Stimulated activated CD4-positive, alpha-beta T cell treated with anti-CD3 and anti-CD28 coated beads, Interleukin-15, amount 100 ng/mL, for 48 hours (primary cell): ENCODE data around the gene GALNT17.

Experiments
- DNase-seq, 2 donors: peaks; one replicate each; pipeline ENCODE4 v3.0.0-alpha.2; 2020; ENCODE audit warnings: low read depth in 2 of 2

The GALNT17 gene

GRCh38 chr7:71504697-71505441 is 372.9 kb downstream of the GALNT17 start:
- no peak for DNase-seq

- DNase-seq: no peak
Measured at GRCh38 chr7:71506822-71507221, 374.9 kb downstream of the GALNT17 start.

GRCh38 chr7:71507680-71508602 is 376.0 kb downstream of the GALNT17 start:
- DNase-seq: no peak

- no peak for DNase-seq
Measured at GRCh38 chr7:71509381-71509780, 377.4 kb downstream of the GALNT17 start.

GRCh38 chr7:71511361-71511807 is 379.4 kb downstream of the GALNT17 start:
- no peak for DNase-seq

- no peak for DNase-seq
Measured at GRCh38 chr7:71517940-71518699, 386.2 kb downstream of the GALNT17 start.

- DNase-seq: no peak
Measured at GRCh38 chr7:71518880-71519279, 386.9 kb downstream of the GALNT17 start.

GRCh38 chr7:71521506-71521905 is 389.6 kb downstream of the GALNT17 start:
- DNase-seq: no peak

GRCh38 chr7:71526106-71526505 is 394.2 kb downstream of the GALNT17 start:
- no peak for DNase-seq

- no peak for DNase-seq
Measured at GRCh38 chr7:71527213-71527612, 395.3 kb downstream of the GALNT17 start.

GRCh38 chr7:71535616-71536015 is 403.7 kb downstream of the GALNT17 start:
- DNase-seq: no peak

GRCh38 chr7:71538210-71538609 is 406.3 kb downstream of the GALNT17 start:
- no peak for DNase-seq

- no peak for DNase-seq
Measured at GRCh38 chr7:71539615-71540014, 407.7 kb downstream of the GALNT17 start.

- DNase-seq: no peak
Measured at GRCh38 chr7:71541707-71542353, 409.9 kb downstream of the GALNT17 start.

GRCh38 chr7:71543396-71543795 is 411.5 kb downstream of the GALNT17 start:
- DNase-seq: no peak

GRCh38 chr7:71544816-71545215 is 412.9 kb downstream of the GALNT17 start:
- no peak for DNase-seq

GRCh38 chr7:71547426-71547825 is 415.5 kb downstream of the GALNT17 start:
- no peak for DNase-seq

GRCh38 chr7:71548746-71549145 is 416.8 kb downstream of the GALNT17 start:
- DNase-seq: no peak

- no peak for DNase-seq
Measured at GRCh38 chr7:71553306-71553705, 421.4 kb downstream of the GALNT17 start.

- DNase-seq: no peak
Measured at GRCh38 chr7:71555758-71556157, 423.8 kb downstream of the GALNT17 start.

- DNase-seq: no peak
Measured at GRCh38 chr7:71558806-71559613, 427.1 kb downstream of the GALNT17 start.
